HepG2 (cell line): ENCODE results near the gene ARHGDIA. TPM values are rescaled to one million over a fixed set of nuclear protein-coding genes. Genes with fewer than 3 reads are reported as not detected.
A peak's percentile ranks its signal among the peaks of the same experiment; 100 is the strongest.

Source experiments
- AGO1 ChIP-seq: fragments of 200-400 bp; formaldehyde crosslinking; IDR thresholded peaks from 2 replicates; pipeline ENCODE4 v1.6.1; 2017; ENCODE audit warnings: mild to moderate bottlenecking, low read depth, low read length, moderate library complexity; ENCODE audit not compliant: poor library complexity, severe bottlenecking
- ATRX ChIP-seq: sonication (generic); formaldehyde crosslinking; IDR thresholded peaks from 2 replicates; pipeline ENCODE4 v1.4.0; 2020; ENCODE audit warnings: missing genetic modification reagents, borderline replicate concordance
- CCAR2 ChIP-seq: fragments of 200-400 bp; formaldehyde crosslinking; optimal IDR thresholded peaks from 2 replicates; pipeline ENCODE3; 2018; ENCODE audit warnings: low read depth, mild to moderate bottlenecking, low read length, moderate library complexity
- ETV6 ChIP-seq: sonication (generic); formaldehyde crosslinking; conservative IDR thresholded peaks from 2 replicates; pipeline ENCODE4 v1.4.0; 2020; ENCODE audit warnings: missing genetic modification reagents
- NFATC3 ChIP-seq: sonication (generic); formaldehyde crosslinking; IDR thresholded peaks from 2 replicates; pipeline ENCODE4 v1.5.1; 2020; ENCODE audit warnings: mild to moderate bottlenecking, missing genetic modification reagents
- NFIB ChIP-seq: sonication (generic); formaldehyde crosslinking; IDR thresholded peaks from 2 replicates; pipeline ENCODE4 v1.9.0; 2021; ENCODE audit warnings: missing genetic modification reagents, mild to moderate bottlenecking, borderline replicate concordance
- NFIC ChIP-seq: IDR thresholded peaks from 2 replicates; pipeline ENCODE4 v1.6.1; 2012; ENCODE audit warnings: mild to moderate bottlenecking, low read length, inconsistent platforms
- NFYB ChIP-seq: sonication (generic); formaldehyde crosslinking; IDR thresholded peaks from 2 replicates; pipeline ENCODE4 v1.4.0; 2020; ENCODE audit warnings: missing genetic modification reagents
- NR1H2 ChIP-seq: sonication (generic); formaldehyde crosslinking; IDR thresholded peaks from 2 replicates; pipeline ENCODE4 v1.8.1; 2022; ENCODE audit warnings: low read depth, missing genetic modification reagents, borderline replicate concordance
- NR2F6 ChIP-seq, 2 experiments: IDR thresholded peaks; 2 replicates each; pipeline ENCODE4 v1.6.1; 2016; ENCODE audit warnings: antibody characterized with exemption in 1 of 2, mild to moderate bottlenecking in 1 of 2
- PAX8 ChIP-seq: sonication (generic); formaldehyde crosslinking; IDR thresholded peaks from 2 replicates; pipeline ENCODE4 v1.8.0; 2022; ENCODE audit warnings: mild to moderate bottlenecking, missing genetic modification reagents, borderline replicate concordance
- PCBP1 ChIP-seq: fragments of 200-400 bp; formaldehyde crosslinking; IDR thresholded peaks from 2 replicates; pipeline ENCODE4 v1.6.1; 2017; ENCODE audit warnings: mild to moderate bottlenecking, low read depth, low read length, borderline replicate concordance
- ZC3H4 ChIP-seq: sonication (generic); formaldehyde crosslinking; IDR thresholded peaks from 2 replicates; pipeline ENCODE4 v1.4.0; 2020; ENCODE audit warnings: missing genetic modification reagents, borderline replicate concordance
- ZEB1 ChIP-seq: IDR thresholded peaks from 2 replicates; pipeline ENCODE4 v1.6.1; 2012; ENCODE audit warnings: mild to moderate bottlenecking, low read depth, inconsistent platforms; ENCODE audit not compliant: insufficient replicate concordance
- ZFP36L2 ChIP-seq: sonication (generic); formaldehyde crosslinking; IDR thresholded peaks from 2 replicates; pipeline ENCODE4 v1.4.0; 2020; ENCODE audit warnings: missing genetic modification reagents
- ZFX ChIP-seq: sonication (generic); formaldehyde crosslinking; IDR thresholded peaks from 2 replicates; pipeline ENCODE4 v1.4.0; 2020; ENCODE audit warnings: mild to moderate bottlenecking, low read depth, missing genetic modification reagents, moderate library complexity
- ZNF550 ChIP-seq: sonication (generic); formaldehyde crosslinking; IDR thresholded peaks from 2 replicates; pipeline ENCODE4 v1.4.0; 2020; ENCODE audit warnings: mild to moderate bottlenecking, missing genetic modification reagents, borderline replicate concordance
- ZNF567 ChIP-seq: sonication (generic); formaldehyde crosslinking; IDR thresholded peaks from 2 replicates; pipeline ENCODE4 v1.8.1; 2023; ENCODE audit warnings: mild to moderate bottlenecking, missing genetic modification reagents, borderline replicate concordance
- ZNF674 ChIP-seq: sonication (generic); formaldehyde crosslinking; IDR thresholded peaks from 2 replicates; pipeline ENCODE4 v1.5.0; 2020; ENCODE audit warnings: low read depth, mild to moderate bottlenecking, missing genetic modification reagents
- ZNF724P ChIP-seq: sonication (generic); formaldehyde crosslinking; IDR thresholded peaks from 2 replicates; pipeline ENCODE4 v1.8.0; 2022; ENCODE audit warnings: missing genetic modification reagents, borderline replicate concordance
- ZNF749 ChIP-seq: sonication (generic); formaldehyde crosslinking; IDR thresholded peaks from 2 replicates; pipeline ENCODE4 v1.8.0; 2022; ENCODE audit warnings: mild to moderate bottlenecking, missing genetic modification reagents, moderate library complexity, borderline replicate concordance
- ZNF761 ChIP-seq: sonication (generic); formaldehyde crosslinking; conservative IDR thresholded peaks from 2 replicates; pipeline ENCODE4 v1.4.0; 2020; ENCODE audit warnings: mild to moderate bottlenecking, missing genetic modification reagents
- ZSCAN29 ChIP-seq: sonication (generic); formaldehyde crosslinking; conservative IDR thresholded peaks from 2 replicates; pipeline ENCODE4 v1.4.0; 2020; ENCODE audit warnings: mild to moderate bottlenecking, missing genetic modification reagents
- polyA plus RNA-seq, 8 experiments: library from polyadenylated mRNA; depleted of rRNA in 3 of 8; stranded (reverse) in 7 of 8; unstranded in 1 of 8; fragments of >200 nt; fragmentation: Illumina TruSeq in 4 of 8; extraction: Trizol in 4 of 8; gene quantifications; 2 replicates each; pipeline versions ENCODE4 v1.2.1 to v1.2.3, GENCODE V29; 2011 to 2016; ENCODE audit warnings: low read depth in 4 of 8, missing spikeins in 1 of 8, mixed read lengths in 1 of 8; ENCODE audit not compliant: insufficient read depth in 1 of 8
- total RNA-seq, 5 experiments: library from RNA; depleted of rRNA; stranded (reverse); fragments of >200 nt; fragmentation: Illumina TruSeq; extraction: Trizol; gene quantifications; 2 replicates each; pipeline ENCODE4 v1.2.3, GENCODE V29; 2016; ENCODE audit warnings: low read depth in 1 of 5
- TF ChIP-seq, protein P1 (sequence below): sonication (generic); formaldehyde crosslinking; conservative IDR thresholded peaks from 2 replicates; pipeline ENCODE4 v1.4.0; 2020; ENCODE audit warnings: missing genetic modification reagents
- TF ChIP-seq, protein P2 (sequence below): sonication (generic); formaldehyde crosslinking; IDR thresholded peaks from 2 replicates; pipeline ENCODE4 v1.4.0; 2020; ENCODE audit warnings: missing genetic modification reagents, borderline replicate concordance
- TF ChIP-seq, protein P3 (sequence below): IDR thresholded peaks from 2 replicates; pipeline ENCODE4 v1.6.1; 2016; ENCODE audit warnings: missing genetic modification reagents, missing compliant biosample characterization
- TF ChIP-seq, protein P4 (sequence below): sonication (generic); formaldehyde crosslinking; IDR thresholded peaks from 2 replicates; pipeline ENCODE4 v1.4.0; 2020; ENCODE audit warnings: missing genetic modification reagents

Gene ARHGDIA
- total and polyA plus RNA-seq, 2 of the 13 experiments (the other 11 are each of a cell fraction or from before 2014, with no cell fraction given) = 40.0 to 64.0 TPM

DNA sequence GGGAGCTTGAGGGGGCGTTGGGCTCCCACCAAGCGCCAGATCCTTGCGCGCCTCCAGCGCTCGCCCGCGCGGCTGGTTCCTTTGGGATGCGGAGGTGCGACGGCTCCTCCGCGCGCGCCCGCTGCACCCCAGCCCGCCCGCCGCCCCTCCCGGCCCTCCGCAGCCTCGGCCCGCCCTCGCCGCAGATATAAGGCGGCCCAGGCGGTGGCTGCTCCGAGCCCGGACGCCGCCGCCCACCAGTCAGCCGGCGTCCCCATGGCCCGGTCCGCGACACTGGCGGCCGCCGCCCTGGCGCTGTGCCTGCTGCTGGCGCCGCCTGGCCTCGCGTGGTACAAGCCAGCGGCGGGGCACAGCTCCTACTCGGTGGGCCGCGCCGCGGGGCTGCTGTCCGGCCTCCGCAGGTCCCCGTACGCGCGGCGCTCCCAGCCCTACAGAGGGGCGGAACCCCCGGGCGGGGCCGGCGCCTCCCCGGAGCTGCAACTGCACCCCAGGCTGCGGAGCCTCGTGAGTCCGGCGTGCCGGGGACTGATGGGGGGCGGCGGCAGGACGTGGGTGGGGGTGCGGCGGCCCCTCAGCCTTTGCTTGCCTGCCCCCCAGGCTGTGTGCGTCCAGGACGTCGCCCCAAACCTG is 31.0 kb upstream of the ARHGDIA start, which contains the start of gene NPB (continued):
- TF ChIP-seq ZNF567 (no peak), NFYB (CRISPR knock-in tag) (no peak), NR1H2 (no peak), ZNF550 (peak; percentile 6; the same call in 1 of the 2 replicates), PCBP1 (no peak), CCAR2 (no peak), ZFP36L2 (CRISPR knock-in tag) (no peak), ZC3H4 (no peak), NFIB (CRISPR knock-in tag) (no peak), ATRX (CRISPR knock-in tag) (no peak), NFATC3 (CRISPR knock-in tag) (no peak), PAX8 (CRISPR knock-in tag) (peak; percentile 75), ZSCAN29 (CRISPR knock-in tag) (no peak), ZEB1 (no peak), ZNF724P (CRISPR knock-in tag) (peak; percentile 94; the same call in 1 of the 2 replicates), NFIC (peak; percentile 29; the same call in 1 of the 2 replicates), ZNF749 (CRISPR knock-in tag) (0 out of 2 replicates have a peak, but pooled peaks have one; percentile 77), ZFX (CRISPR knock-in tag) (no peak; the same call in 1 of the 2 replicates), NR2F6 (IDR thresholded peaks at IDR 0.05) (no peak), NR2F6 (CRISPR knock-in tag; IDR thresholded peaks at IDR 0.05) (no peak), ETV6 (CRISPR knock-in tag) (no peak), AGO1 (peak; percentile 100), ZNF674 (CRISPR knock-in tag) (no peak), ZNF761 (CRISPR knock-in tag) (peak; percentile 73; the same call in 1 of the 2 replicates)
- TF ChIP-seq, protein P1, sequence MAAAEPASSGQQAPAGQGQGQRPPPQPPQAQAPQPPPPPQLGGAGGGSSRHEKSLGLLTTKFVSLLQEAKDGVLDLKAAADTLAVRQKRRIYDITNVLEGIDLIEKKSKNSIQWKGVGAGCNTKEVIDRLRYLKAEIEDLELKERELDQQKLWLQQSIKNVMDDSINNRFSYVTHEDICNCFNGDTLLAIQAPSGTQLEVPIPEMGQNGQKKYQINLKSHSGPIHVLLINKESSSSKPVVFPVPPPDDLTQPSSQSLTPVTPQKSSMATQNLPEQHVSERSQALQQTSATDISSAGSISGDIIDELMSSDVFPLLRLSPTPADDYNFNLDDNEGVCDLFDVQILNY (CRISPR knock-in tag) = no peak
- TF ChIP-seq, protein P2, sequence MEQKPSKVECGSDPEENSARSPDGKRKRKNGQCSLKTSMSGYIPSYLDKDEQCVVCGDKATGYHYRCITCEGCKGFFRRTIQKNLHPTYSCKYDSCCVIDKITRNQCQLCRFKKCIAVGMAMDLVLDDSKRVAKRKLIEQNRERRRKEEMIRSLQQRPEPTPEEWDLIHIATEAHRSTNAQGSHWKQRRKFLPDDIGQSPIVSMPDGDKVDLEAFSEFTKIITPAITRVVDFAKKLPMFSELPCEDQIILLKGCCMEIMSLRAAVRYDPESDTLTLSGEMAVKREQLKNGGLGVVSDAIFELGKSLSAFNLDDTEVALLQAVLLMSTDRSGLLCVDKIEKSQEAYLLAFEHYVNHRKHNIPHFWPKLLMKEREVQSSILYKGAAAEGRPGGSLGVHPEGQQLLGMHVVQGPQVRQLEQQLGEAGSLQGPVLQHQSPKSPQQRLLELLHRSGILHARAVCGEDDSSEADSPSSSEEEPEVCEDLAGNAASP (CRISPR knock-in tag) = no peak
- TF ChIP-seq, protein P3, sequence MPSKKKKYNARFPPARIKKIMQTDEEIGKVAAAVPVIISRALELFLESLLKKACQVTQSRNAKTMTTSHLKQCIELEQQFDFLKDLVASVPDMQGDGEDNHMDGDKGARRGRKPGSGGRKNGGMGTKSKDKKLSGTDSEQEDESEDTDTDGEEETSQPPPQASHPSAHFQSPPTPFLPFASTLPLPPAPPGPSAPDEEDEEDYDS = no peak
- TF ChIP-seq, protein P4, sequence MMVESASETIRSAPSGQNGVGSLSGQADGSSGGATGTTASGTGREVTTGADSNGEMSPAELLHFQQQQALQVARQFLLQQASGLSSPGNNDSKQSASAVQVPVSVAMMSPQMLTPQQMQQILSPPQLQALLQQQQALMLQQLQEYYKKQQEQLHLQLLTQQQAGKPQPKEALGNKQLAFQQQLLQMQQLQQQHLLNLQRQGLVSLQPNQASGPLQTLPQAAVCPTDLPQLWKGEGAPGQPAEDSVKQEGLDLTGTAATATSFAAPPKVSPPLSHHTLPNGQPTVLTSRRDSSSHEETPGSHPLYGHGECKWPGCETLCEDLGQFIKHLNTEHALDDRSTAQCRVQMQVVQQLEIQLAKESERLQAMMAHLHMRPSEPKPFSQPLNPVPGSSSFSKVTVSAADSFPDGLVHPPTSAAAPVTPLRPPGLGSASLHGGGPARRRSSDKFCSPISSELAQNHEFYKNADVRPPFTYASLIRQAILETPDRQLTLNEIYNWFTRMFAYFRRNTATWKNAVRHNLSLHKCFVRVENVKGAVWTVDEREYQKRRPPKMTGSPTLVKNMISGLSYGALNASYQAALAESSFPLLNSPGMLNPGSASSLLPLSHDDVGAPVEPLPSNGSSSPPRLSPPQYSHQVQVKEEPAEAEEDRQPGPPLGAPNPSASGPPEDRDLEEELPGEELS = no peak
